Activated naive CD4-positive, alpha-beta T cell treated with anti-CD3 and anti-CD28 coated beads, Interleukin-2, amount 50 U/mL, for 24 hours (primary cell): ENCODE results near the gene TRIM14.

Experiments used
- H3K27ac Mint-ChIP-seq: one replicate; pipeline ENCODE4 v1.8.0; 2021; ENCODE audit warnings: mild to moderate bottlenecking, mixed read lengths
- H3K27me3 Mint-ChIP-seq: one replicate; pipeline ENCODE4 v1.8.0; 2021; ENCODE audit warnings: mixed read lengths
- H3K36me3 Mint-ChIP-seq: one replicate; pipeline ENCODE4 v1.8.0; 2021; ENCODE audit warnings: mixed read lengths
- H3K4me1 Mint-ChIP-seq: one replicate; pipeline ENCODE4 v1.8.0; 2021; ENCODE audit warnings: mixed read lengths
- H3K4me3 Mint-ChIP-seq: one replicate; pipeline ENCODE4 v1.8.0; 2021; ENCODE audit warnings: mild to moderate bottlenecking, mixed read lengths
- H3K9me3 Mint-ChIP-seq: one replicate; pipeline ENCODE4 v1.8.0; 2021; ENCODE audit warnings: mixed read lengths

The TRIM14 gene

DNA sequence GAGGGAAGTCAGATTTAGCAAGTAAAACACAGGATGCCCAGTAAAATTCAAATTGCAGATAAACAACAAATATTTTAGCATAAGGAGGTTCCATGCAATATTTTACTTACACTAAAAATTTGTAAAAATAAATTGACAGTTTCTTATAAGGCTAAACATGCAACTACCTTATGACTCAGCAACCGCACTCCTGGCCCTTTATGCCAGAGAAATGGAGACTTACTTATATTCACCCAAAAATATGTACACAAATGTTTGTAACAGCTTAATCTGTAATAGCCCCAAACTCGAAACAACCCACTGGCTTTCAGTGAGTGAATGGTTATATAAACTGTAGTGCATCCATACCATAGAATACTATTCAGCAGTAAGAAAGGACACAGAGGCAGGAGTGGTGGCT, 28.6 kb upstream of the TRIM14 start:
- H3K4me1 Mint-ChIP-seq = no peaks in the 10 kb centered on the region
- H3K4me3 Mint-ChIP-seq = no peak overlapping the region
- no peak overlapping the region for H3K27ac Mint-ChIP-seq
- H3K9me3 Mint-ChIP-seq = no peaks in the 10 kb centered on the region
- H3K36me3 Mint-ChIP-seq = peaks cover 5% of the 10 kb centered on the region
- H3K27me3 Mint-ChIP-seq = no peaks in the 10 kb centered on the region

DNA sequence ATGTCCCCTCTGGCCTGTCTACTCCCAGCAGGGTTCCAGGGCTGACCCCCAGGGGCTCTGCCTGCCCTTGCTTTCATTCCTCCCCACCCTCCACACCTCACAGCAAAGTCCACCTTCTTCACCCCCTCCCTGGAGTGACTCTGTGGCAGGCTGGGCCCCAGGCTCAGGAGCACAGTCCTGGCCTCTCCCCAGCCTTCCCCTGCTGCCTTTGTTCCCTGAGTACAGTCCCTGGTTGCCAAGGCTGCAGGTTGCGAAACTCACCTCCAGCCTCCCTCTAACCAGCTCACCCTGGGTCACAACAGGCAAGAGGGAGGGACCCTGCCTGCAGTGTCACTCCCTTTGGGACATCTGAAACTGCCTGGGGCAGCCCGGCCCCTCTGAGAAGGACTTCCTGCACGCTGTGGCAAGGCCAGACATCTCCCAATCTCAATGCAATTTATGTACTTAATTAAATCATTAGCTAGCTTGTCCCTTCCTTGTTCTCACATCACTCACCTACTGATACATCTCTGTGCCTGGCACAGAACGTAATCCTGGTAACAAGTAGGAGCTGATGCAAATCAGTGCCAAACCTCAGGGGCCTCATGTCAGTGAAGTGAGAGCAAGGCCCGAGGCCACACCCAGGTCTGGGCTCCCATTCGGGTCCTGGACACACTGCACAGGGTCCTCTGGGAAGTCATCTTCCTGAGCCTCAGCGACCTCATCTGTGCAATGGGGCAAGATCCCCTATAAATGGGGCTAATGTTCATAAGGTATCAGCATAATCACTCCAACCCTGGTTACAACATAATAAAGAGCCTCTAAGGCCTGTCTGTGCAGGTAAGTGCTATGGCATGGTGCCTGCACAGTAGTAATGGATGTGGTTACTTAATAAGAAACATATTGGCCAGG, 27.3 kb upstream of the TRIM14 start:
- H3K36me3 Mint-ChIP-seq = peaks cover 5% of the 10 kb centered on the region
- H3K4me3 Mint-ChIP-seq = no peak overlapping the region
- no peaks in the 10 kb centered on the region for H3K9me3 Mint-ChIP-seq
- no peak overlapping the region for H3K27ac Mint-ChIP-seq
- no peaks in the 10 kb centered on the region for H3K27me3 Mint-ChIP-seq
- no peaks in the 10 kb centered on the region for H3K4me1 Mint-ChIP-seq

DNA sequence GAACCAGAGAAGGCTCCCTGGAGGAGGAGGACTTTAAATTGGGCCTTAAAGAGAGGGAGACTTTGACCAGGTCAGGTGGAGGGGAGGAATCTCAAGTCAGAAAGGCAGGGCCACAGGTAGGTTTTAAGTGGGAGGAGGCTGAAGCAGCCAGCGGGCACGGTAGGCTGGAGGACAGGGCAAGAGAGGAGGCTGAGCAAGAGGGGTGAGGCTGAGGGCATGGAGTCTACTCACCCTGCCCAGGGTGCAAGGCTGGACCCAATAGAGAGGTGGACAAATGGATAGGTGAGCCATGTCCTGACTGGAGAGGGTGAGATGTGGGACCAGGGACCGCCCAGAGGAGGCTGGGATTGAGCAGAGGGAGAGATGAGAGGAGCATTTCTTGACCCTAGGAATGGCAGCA, 25.6 kb upstream of the TRIM14 start:
- no peak overlapping the region for H3K4me3 Mint-ChIP-seq
- H3K27me3 Mint-ChIP-seq = no peaks in the 10 kb centered on the region
- no peaks in the 10 kb centered on the region for H3K9me3 Mint-ChIP-seq
- peaks cover 2% of the 10 kb centered on the region for H3K36me3 Mint-ChIP-seq
- peak overlapping the region; percentile 46 for H3K27ac Mint-ChIP-seq
- no peaks in the 10 kb centered on the region for H3K4me1 Mint-ChIP-seq

DNA sequence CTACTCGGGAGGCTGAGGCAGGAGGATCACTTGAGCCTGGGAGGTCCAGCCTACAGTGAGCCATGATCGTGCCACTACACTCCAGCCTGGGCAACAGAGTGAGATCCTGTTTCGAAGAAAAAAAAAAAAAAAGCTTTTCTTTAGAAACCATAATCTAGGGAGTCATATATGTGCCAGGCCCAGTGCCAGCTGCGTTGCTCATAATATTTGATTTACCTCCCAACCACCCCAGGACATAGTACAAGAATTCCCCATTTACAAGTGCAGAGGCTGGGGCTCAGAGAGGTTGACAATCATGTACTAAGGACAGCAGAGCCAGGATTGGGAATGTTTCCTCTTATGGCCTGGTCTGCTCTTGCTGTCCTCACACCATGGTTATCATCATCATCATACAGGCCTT, 25.1 kb upstream of the TRIM14 start:
- no peaks in the 10 kb centered on the region for H3K9me3 Mint-ChIP-seq
- peak overlapping the region; percentile 46 for H3K27ac Mint-ChIP-seq
- H3K27me3 Mint-ChIP-seq = no peaks in the 10 kb centered on the region
- no peaks in the 10 kb centered on the region for H3K4me1 Mint-ChIP-seq
- peaks cover 2% of the 10 kb centered on the region for H3K36me3 Mint-ChIP-seq
- H3K4me3 Mint-ChIP-seq = no peak overlapping the region

DNA sequence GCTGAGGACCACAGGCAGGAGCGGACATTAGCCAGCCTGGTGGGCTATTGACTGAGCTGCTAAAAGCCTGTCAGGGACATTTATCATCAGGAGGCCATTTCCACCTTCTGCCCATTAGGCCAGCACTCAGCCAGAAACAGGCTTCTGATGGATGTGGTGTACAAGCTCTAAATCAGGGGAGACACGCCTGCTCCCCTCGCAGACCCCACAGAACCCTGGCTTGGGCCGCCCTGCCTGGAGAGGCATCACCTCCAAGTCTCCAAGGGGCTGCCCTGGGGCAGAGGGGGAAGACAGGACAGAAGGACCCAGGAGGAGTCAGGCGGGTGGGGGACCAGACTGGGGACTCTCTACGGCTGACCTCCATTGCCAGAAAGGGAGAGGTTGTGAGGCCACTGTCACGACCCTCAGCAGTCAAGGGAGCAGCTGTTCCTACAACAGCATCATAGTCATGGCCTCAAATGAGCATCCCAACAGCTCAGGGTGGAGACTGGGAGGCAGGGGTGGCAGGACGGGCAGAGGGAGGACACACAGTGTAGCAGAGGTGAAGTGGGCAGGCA, 24.0 kb upstream of the TRIM14 start:
- H3K9me3 Mint-ChIP-seq = no peaks in the 10 kb centered on the region
- H3K4me1 Mint-ChIP-seq = no peaks in the 10 kb centered on the region
- H3K27ac Mint-ChIP-seq = no peak overlapping the region
- H3K36me3 Mint-ChIP-seq = peaks cover 2% of the 10 kb centered on the region
- H3K27me3 Mint-ChIP-seq = no peaks in the 10 kb centered on the region
- H3K4me3 Mint-ChIP-seq = no peak overlapping the region

DNA sequence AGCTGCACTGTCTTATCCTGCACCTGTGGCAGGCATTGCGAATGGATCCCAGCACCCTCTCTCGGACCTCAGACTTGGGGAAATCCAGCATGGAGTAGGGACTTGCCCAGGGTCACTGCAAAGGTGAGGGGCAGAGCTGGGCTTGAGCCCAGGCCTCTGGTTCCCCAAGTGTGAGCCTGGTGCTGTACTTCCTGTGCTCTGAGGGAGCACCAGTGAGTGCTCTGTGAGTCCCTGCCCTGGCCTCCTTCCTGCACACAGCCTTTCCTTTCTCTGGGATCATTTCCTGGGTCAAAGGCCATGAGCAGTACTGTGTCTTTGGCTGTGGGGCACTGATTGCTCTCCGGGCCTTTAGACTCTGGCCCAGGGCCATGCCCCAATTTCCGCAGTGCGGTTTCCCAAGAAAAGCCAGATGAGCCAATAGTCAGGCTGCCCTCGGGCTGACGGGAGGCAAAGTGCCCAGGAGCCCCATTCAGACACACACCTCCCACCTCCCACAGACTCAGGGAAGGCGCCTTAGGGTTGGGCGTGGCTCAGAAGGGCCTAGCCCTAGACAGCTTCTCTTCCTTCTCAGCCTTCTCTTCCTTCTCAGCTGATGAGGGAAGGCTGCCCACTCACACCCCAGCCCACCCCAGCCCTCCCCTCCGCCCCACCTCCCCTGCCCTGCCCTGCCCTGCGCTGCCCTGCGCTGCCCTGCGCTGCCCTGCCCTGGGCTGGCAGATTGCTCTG, 23.3 kb upstream of the TRIM14 start:
- H3K27ac Mint-ChIP-seq = no peak overlapping the region
- H3K36me3 Mint-ChIP-seq = peaks cover 2% of the 10 kb centered on the region
- no peak overlapping the region for H3K4me3 Mint-ChIP-seq
- H3K27me3 Mint-ChIP-seq = no peaks in the 10 kb centered on the region
- no peaks in the 10 kb centered on the region for H3K9me3 Mint-ChIP-seq
- no peaks in the 10 kb centered on the region for H3K4me1 Mint-ChIP-seq

DNA sequence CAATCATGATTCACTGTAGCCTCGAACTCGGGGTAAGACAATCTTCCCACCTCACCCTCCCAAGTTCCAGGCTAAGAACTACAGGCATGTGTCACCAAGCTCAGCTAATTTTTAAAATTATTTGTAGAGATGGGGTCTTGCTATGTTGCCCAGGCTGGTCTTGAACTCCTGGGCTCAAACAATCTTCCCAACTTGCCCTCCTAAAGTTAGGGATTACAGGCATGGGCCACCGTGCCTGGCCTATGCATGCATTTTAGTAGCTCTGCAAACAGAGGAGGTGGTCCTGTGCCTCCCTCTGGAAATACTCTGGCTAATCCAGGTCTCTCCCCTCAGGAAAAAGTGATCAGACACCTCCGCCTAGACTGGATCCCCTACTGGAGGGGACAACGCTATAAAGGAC, 21.5 kb upstream of the TRIM14 start:
- Mint-ChIP-seq H3K27me3 (no peaks in the 10 kb centered on the region), H3K4me1 (no peaks in the 10 kb centered on the region), H3K9me3 (no peaks in the 10 kb centered on the region), H3K36me3 (peaks cover 4% of the 10 kb centered on the region), H3K4me3 (no peak overlapping the region), H3K27ac (no peak overlapping the region)

DNA sequence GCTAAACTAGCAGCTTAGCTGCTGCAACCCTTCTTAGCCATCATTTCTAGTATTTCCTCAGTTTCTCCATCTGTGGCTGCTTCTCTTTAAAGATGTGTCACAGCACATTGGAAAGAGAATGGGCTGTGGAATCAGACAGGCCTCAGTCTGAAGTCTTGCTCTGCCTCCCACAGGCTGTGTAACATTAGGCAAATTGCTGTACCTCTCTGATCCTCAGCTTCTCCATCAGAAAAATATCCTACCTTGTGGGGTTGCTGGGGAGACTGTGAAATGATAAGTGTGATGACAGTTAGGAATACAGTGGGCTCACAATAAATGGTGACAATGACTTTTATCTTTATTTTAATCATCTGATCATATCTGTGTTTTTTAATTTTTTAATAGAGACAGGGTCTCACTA, 17.5 kb upstream of the TRIM14 start:
- Mint-ChIP-seq H3K27me3 (no peaks in the 10 kb centered on the region), H3K4me3 (no peak overlapping the region), H3K4me1 (peaks cover 3% of the 10 kb centered on the region), H3K36me3 (peaks cover 4% of the 10 kb centered on the region), H3K27ac (no peak overlapping the region), H3K9me3 (no peaks in the 10 kb centered on the region)

DNA sequence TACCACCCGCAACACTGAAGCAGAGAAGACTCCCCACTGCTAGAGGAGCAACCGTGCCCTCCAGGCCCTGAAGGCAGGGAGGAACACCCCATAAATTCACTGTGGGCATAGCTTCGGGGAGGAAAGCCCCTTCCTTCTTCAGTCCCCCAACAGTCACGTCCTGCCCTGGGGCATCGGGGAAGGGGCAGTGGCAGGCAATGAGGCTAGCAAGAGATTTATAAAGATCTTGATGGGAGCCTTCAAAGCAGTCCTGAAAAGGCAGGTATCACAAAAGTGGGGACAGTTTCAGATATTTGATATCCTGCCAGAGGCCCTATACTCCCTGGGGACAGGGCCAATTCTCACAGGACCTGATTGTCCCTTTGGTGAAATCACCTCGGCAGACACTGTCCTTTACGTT, 16.9 kb upstream of the TRIM14 start:
- H3K4me1 Mint-ChIP-seq = peaks cover 3% of the 10 kb centered on the region
- H3K9me3 Mint-ChIP-seq = no peaks in the 10 kb centered on the region
- H3K4me3 Mint-ChIP-seq = no peak overlapping the region
- no peak overlapping the region for H3K27ac Mint-ChIP-seq
- H3K27me3 Mint-ChIP-seq = no peaks in the 10 kb centered on the region
- peaks cover 4% of the 10 kb centered on the region for H3K36me3 Mint-ChIP-seq

DNA sequence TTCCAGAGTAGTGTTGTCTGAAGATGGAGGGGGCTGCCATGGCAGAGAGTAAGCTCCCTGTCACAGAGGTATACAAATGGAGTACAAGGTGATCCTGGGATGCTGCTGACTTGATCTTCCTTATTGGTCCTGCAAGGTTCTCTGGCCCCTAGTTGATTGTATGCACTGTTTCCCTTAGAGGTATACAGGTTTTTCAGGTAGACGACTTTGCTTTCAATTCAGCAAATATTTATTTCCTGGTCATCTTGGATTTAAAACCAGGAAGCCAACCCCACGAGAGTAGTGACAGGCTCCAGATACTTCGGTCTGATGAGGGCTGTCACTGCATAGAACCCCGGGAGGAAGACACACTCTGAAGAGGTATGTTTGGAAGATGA, 16.5 kb upstream of the TRIM14 start:
- Mint-ChIP-seq H3K27ac (no peak overlapping the region), H3K9me3 (no peaks in the 10 kb centered on the region), H3K4me3 (no peak overlapping the region), H3K4me1 (peaks cover 3% of the 10 kb centered on the region), H3K36me3 (peaks cover 4% of the 10 kb centered on the region), H3K27me3 (no peaks in the 10 kb centered on the region)

DNA sequence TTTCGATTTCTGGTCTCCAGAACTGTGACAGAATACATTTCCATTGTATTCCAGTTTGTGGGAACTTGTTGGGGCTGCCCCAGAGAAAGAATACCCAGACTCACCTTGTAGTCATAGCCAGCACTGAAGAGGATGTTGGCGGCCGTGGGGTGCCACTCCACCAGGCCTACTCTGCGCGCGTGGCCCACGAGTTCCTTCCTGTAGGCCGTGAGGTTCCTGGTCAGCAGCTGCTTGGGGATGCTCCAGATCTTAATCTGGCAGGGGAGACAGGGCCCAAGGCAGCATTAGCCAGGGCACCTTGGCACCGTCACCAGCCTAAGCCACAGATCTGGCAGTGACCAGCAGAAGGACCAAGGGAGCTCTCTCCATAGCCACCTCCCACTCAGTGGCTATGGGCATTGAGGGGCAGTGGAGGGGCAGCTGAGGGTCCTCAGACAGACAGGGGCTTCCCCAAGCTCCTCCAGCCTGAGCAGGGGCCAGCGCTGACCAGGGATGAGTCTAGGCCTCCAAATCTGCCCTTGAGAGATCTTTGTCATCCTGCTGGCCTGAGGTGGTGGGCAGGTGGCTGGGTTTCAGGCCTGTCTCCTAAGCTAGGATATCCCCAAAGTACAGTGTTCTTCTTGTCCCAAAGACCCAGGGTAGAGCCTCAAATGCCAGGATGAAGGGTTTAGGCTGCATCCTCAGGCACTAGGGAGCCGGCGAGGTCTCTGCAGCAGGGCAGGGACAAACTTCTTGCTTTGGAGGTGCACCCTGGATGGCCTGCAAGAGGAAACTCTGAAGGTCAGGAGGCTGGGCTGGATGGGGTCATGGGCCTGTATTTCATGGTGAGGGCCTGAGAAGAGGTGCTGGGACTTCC, 15.9 kb upstream of the TRIM14 start:
- Mint-ChIP-seq H3K9me3 (no peaks in the 10 kb centered on the region), H3K4me3 (no peak overlapping the region), H3K36me3 (peaks cover 4% of the 10 kb centered on the region), H3K27me3 (no peaks in the 10 kb centered on the region), H3K27ac (no peak overlapping the region), H3K4me1 (peaks cover 3% of the 10 kb centered on the region)

DNA sequence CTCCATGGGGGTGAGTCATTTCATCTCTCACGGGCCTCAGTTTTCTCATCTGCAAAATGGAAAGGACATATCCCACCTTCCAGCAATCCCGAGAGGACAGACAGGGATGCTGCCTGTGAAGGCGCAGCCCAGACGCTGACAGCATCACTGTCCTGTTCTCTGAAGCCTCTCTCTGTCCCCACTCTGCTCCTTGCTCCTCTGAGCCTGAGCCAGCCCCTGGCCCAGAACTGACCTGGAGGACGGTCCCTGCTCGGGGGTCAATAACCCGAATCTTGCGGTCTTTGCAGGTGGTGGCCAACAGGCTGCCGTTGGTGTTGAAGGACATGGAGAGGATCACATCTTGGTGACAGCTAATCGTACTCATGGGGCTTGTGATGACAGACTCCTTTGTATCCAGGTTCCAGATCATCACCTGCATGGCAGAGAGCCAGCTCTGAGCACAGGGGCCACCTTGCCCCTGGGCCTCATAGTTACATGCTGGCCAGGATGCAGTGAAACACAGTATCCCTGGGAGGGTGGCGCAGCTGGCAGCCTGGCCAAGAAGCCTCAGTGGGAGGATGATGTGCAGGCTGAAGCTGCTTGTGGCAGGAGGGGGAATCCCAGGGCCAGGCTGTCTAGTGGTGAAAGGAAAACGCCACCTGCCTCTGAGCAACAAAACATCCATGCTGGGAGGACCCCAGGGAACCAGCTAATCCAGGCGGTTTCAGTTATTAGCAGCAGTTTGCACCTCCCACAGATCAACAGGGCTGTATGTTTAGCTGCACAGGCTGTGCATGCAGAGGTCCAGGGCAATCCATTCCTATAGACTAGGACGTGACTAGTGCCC, 14.0 kb upstream of the TRIM14 start:
- H3K4me1 Mint-ChIP-seq = peaks cover 3% of the 10 kb centered on the region
- no peaks in the 10 kb centered on the region for H3K27me3 Mint-ChIP-seq
- H3K9me3 Mint-ChIP-seq = no peaks in the 10 kb centered on the region
- H3K36me3 Mint-ChIP-seq = peaks cover 4% of the 10 kb centered on the region
- no peak overlapping the region for H3K27ac Mint-ChIP-seq
- H3K4me3 Mint-ChIP-seq = no peak overlapping the region

DNA sequence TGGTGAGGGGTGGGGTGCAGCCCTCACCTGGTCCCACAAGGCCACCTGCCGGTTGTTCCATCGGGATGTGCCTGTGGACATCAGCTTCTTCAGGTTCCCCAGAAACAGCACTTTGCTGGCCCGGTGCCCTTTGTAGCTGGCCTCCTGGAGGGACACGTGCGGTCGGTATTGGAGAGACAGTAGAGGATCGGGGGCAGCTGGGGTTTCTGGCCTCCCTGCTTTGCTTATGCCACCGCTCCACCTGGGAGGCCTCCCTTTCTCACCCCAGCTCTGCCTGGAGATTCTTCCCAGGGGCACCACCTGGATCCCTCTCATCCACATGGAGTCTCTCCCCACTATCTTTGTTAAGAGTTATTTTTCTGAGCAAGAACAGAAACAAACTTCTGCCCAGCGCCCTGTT, 13.1 kb upstream of the TRIM14 start:
- Mint-ChIP-seq H3K4me3 (no peak overlapping the region), H3K4me1 (peaks cover 3% of the 10 kb centered on the region), H3K27me3 (no peaks in the 10 kb centered on the region), H3K27ac (no peak overlapping the region), H3K9me3 (no peaks in the 10 kb centered on the region), H3K36me3 (peaks cover 4% of the 10 kb centered on the region)

DNA sequence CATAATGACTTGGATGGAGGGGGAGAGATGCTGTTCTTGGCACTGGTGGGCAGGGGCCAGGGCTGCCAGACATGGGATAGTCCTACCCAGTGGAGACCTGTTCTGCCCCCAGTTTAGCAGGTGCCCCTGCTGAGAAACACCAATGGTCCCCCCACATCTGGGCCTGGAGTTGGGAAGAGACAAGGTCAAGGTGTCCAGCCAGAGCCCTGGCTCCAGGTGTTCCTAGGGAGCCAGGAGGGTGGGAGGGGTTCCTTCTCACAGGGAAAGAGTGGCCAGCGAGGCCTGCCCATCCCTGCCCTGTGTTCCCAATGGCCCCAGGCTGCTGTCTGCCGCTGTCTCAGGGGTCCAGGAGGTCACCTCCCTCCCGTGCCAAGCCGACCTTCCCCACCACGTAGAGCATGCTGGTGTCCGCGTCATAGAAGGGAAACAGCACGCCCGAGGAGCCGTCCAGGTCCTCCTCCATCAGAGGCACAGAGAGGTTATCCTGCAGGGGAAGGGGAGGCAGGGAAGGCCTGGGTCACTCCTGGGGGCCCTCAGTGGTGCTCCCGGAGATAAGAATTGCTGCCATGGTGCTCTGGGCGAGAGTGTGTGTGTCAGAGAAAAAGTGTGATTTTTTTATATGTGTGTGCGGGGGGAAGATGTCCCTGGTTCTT, 11.7 kb upstream of the TRIM14 start:
- Mint-ChIP-seq H3K9me3 (no peaks in the 10 kb centered on the region), H3K4me1 (peaks cover 3% of the 10 kb centered on the region), H3K27me3 (no peaks in the 10 kb centered on the region), H3K4me3 (no peak overlapping the region), H3K36me3 (peaks cover 5% of the 10 kb centered on the region), H3K27ac (no peak overlapping the region)
